CD1c-positive myeloid dendritic cell (primary cell): Measurements from ENCODE around the gene FNIP2.

Experiments used
- DNase-seq: peaks from one replicate; pipeline ENCODE4 v3.0.0-alpha.2; 2016; ENCODE audit errors: extremely low spot score

The FNIP2 gene

GRCh38 chr4:158762553-158762952 lies 6.3 kb upstream of the FNIP2 start:
- no peak for DNase-seq

- DNase-seq = no peak
Observed at GRCh38 chr4:158763462-158763861, 5.4 kb upstream of the FNIP2 start.

DNA sequence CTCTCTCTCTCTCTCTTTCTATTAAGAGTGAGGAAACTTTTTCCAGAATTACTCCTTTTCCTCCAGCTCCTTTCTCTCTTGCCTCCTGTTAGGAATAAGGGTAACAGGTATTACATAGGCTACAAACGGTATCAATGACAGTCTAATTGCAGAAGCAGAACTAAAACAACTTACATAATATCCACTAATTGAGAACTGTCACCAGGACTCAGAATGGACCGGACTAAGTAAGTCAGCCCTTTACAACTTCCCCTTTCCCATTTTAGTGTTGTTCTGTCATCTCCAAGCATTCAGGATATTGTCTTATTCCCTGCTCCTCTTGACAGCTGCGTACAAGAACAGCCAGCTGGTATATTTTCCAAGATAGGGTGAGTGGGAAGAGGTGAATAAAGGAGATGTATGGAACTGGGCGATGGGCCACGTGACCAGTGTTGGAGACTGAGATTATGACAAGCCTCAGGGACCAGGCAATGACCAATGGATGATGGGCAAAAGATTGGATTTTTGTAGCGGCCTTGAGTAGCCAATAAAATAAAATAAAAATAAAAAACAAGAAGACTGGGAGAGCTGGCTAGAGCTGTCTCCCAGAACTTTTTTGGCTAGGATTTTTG lies 2.3 kb upstream of the FNIP2 start:
- peak; percentile 84 for DNase-seq

DNA sequence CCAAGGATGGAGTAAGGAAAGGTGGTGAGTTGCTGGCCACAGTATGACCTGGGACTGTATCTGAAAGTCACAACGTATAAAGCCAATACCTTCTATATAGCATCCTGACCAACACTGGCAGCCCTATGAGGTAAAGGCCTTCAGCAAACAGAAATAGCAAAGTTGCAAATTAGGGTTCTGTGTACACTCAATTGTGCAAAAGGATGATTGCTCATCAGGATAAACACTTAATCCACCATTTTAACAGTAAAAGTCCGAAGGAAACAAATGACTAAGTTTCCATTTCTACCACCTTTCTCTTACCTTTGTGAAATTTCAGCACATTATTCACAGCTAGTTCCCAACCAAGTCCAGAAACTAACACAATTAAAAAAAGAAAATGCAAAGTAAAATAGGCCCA lies 1.4 kb upstream of the FNIP2 start:
- DNase-seq = peak; percentile 32

DNA sequence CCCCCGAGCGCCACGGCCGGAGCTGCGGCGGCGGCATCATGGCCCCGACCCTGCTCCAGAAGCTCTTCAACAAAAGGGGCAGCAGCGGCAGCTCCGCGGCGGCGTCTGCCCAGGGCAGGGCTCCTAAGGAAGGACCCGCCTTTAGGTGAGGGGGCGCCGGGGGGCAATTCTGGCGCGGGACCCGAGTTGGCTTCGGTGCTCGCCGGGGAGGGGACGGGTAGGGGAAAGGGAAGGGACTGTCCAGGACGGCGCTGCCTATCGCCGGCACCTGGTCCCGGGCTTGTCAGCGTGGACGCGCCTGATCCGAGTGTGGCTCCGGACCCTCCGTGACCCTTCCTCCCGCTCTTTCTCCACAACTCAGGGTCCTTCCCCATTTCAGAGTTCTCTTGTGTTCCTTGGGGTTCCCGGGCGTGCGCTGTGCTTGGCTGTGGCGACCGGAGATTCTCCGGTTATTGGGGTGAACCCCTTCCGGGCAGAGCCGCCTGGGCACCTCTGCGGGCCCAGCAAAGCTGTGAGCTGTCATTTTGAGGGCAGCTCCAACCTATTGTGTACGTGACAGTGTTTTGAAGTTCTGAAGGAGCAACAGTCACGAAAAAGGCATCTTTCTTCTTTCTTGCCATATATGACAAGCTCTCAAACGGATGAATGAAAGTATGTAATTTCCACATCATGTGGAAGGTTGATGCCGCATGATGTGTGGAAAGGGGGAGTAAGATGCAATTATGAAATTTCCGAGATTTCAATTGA lies 522 bp downstream of the FNIP2 start:
- peak; percentile 66 for DNase-seq

DNA sequence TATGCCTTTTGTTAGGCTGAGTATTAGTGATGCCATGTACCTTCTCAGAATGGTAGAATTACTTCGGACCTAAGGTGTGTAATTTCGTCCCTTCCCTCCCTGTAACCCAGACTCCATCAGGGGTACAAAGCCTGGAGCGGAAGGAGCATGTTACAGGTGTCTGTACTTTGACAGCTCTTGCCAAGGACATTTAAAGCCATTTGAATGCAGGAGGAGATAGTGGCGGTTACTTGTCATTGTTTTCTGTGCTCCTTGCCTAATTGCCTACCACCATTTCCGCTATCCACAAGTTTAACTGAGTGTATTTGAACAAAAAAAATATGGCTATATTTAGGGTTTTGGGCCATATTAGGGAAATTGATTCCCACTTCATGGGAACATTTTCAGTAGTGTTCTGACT lies 1.8 kb downstream of the FNIP2 start:
- no peak for DNase-seq

GRCh38 chr4:158771776-158772175 lies 3.0 kb downstream of the FNIP2 start:
- no peak for DNase-seq

DNA sequence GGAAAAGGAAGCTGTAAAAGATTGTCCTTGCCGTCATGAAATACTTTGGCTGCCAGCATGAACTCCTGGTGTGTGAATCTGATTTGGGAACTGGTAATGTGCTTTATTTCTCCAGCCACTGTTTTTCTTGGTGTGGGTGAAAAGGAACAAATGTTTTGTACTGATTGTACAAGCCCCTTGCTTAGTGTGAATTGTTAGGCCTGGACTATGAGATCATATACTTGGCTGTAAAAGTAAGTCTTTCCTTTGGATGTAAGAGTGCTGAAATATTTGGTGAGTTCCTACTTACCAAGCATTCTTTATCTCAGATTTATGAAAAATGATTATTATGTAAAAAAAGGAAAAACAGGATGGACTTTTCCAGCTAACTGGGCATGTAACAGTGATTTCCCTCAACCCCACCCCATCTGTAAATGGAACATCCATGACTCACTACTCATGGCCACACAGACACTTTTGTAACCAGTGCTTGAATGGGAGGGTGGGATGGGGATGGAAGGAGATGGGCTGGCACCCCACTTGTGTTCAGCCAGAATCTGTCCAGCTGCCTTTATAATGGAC lies 6.3 kb downstream of the FNIP2 start:
- peak; percentile 63 for DNase-seq

DNA sequence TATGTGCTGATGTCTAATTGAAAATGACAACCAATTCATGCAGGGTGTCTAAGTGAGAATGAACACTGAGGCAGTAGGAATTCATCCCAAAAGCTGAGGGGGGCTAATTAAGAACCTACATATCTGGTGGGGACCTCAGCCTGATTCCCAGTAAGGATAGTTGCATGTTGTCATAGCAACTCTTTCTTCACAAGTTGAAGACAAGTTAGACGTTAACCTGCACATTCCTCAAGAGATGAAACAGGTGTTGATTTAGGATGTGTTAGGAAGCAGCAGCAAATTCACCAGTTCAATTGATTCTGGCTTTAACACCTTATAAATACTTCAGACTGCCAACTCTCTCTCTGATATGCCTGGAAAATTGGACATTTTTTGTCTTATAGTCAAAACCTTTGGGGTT lies 7.3 kb downstream of the FNIP2 start:
- no peak for DNase-seq

DNA sequence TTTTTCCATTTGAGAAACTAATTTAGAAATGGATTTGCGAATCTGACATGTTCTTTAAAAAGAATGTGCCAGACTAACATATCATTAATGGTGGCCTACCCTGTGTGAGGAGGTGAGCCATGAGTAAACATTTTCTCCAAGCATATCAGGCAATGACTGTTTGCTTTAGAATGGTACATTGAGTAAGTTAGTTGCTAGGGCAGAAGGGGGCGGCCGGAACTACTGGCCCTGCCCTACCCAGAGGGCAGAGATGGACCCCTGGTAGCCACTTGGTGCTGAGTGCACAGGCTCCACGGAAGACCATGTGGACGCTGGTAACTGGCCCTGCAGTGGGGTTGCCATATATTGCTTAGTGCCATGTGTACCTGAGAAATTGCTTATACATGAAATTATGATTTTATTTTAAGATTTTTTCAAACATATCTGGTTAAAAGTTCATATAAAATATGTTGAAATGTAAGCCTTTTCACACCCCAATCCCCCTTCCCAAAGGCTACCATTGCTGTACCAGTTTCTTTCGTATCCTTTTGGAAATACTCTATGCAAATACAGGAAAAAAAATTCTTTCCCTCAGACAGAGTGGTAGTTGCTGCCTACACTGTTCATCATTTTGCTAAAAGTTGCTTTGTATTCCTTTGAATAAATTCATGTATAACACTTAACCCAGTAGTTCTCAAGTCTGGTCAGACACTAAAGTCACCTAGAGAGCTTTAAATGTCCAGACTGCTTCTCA lies 8.8 kb downstream of the FNIP2 start:
- DNase-seq = no peak

- peak; percentile 59 for DNase-seq
Observed at GRCh38 chr4:158778156-158778711, 9.4 kb downstream of the FNIP2 start.

DNA sequence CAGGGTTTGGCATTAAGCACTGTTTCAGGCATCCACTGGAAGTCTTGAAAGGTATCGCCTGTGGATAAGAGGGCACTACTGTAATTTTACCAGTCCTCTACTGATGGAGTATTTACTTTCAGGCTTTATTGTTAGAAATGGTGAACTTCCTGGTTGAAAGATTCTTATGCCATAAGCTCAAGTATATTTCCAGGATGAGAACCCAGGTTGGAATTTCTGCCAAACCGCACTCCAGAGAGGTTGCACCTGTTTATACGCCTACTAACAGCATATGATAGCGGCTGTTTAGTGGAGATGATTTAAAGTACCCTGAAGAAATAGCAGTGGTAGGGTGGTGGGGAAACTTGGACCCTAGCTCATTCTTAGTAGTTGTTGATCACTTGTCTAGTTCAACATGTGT lies 9.9 kb downstream of the FNIP2 start:
- no peak for DNase-seq

DNA sequence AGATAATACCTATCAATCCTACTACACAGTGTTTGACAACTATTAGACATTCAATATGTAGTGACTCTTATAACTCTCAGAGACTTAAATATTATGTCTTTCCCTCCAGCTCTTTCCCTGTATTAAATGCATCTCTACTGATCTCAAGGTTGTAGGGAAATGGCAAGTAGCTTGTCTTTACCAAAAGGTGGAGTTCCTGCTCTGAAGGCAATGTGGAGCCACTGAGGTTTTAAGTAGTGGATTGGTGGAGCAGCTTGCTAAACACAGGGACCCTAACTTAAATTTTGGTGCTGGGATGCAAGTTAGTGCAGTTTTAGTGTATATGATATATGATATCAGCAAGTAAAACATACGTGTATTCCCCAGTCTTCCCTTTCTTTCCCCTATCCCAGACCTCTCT lies 13.1 kb downstream of the FNIP2 start:
- no peak for DNase-seq

GRCh38 chr4:158782551-158783360 lies 13.9 kb downstream of the FNIP2 start:
- DNase-seq = no peak

GRCh38 chr4:158783785-158784184 lies 15.0 kb downstream of the FNIP2 start:
- peak; percentile 81 for DNase-seq

- DNase-seq = no peak
Observed at GRCh38 chr4:158785718-158786117, 16.9 kb downstream of the FNIP2 start.

DNA sequence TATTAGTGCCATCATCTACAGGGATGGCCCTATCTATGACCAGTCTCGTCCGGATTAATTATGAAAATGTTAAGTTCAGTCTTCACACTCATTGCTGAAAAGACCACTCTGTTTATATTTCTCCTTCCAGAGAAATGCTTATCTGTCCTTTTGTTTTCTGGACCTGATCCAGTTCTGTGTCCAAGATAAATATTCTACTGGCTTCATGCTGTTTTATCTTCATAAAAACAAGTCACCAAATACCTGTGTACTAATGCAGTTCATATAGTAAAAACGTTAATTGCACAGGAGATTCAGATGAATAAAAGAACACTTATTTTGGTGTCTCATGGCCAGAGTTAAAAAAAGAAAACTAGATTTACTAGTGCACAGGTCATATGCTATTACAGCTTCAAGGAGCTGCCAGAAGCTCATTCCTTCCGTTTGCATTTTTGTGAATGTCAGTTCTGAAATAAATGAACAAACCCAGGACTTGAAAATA lies 17.3 kb downstream of the FNIP2 start:
- DNase-seq = no peak

- DNase-seq = no peak
Observed at GRCh38 chr4:158786955-158787354, 18.1 kb downstream of the FNIP2 start.

- peak; percentile 92 for DNase-seq
Observed at GRCh38 chr4:158787709-158788475, 19.1 kb downstream of the FNIP2 start.

- DNase-seq = peak; percentile 57
Observed at GRCh38 chr4:158788516-158788915, 19.7 kb downstream of the FNIP2 start.

DNA sequence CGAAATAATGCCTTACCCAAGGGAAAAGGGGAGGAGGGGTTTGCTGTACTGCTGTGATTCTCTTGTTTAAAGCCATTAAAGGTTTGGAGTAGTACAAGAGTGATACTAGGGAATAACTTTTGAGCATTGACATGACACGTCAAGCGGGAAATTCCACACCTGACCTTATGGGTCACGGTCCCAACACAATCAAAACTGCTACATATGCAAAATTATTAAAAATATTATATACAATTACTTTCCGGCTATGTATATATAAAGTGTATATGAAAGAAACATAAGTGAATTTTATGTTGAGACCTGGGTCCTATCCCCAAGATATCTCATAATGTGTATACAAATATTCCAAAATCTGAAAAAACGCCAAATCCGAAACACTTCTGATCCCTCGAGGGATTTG lies 21.0 kb downstream of the FNIP2 start:
- DNase-seq = no peak
